ENCODE results near the gene SLX4. TPM values are rescaled to one million over a fixed set of nuclear protein-coding genes. Genes with fewer than 3 reads are reported as not detected.

SLX4 gene
- total and polyA plus RNA-seq, 2 donors (not counting 1 experiment from before 2014, with no cell fraction given): 5.4 to 13.3 TPM

DNA sequence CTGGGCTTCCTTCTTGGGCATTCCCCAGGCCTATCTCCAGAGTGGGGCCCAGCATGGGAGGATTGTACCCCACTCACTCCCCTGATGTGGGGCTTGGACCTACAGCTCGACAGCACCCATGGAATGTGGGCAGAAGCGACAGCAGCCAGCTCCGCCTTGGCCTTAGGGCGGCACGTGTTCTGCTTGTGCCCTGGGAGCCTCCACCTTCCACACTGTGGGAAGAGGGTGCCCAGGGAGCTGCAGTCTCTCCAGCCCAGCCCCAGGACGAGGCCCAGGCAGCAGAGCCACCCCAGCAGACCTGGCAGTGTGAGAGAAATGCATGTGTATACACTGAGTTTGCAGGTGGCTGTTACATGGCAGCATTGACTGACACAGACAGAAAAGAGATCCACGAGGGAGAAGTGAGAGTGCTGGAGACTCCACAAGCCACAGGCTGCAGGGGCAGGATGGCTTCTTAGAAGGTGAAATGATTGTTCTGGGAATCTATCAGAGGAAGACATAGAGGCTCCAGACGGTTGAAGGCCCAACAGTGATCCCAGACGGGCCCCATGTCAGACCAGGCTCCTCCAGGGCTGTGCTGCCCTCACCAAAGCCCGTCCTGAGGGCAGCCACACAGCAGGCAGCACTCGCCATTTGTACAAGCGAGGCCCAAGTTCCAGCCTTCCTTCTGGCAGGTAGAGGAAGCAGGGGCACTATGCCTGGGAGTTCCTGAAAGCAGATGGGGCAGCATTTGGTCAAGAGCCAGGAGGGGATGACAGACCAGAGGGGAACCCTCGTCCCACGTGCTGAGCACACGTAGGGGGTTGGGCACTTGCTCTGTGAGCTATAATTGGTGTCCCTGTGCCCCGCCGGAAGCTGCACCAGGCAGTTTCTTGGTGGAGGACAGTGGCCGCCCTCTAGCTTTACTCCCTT is 40.3 kb upstream of the SLX4 start:
- POLR2A ChIA-PET: no interaction called here
- Histone ChIP-seq H3K4me1 (ENCODE audit: control insufficient read depth in 2 of 2, insufficient read depth in 2 of 2, low read length in 2 of 2) (no peaks in the 10 kb centered on the region), H3K4me3 (ENCODE audit: control extremely low read depth in 1 of 5, extremely low read depth in 1 of 5, insufficient read depth in 1 of 5, low read depth in 2 of 5, low read length in 4 of 5) (no peak overlapping the region), H3K27ac (ENCODE audit: low read length in 2 of 2) (no peak overlapping the region), H3K27me3 (replicated peaks in 1 of 4; ENCODE audit: control extremely low read depth in 1 of 4, control insufficient read depth in 3 of 4, insufficient read depth in 4 of 4, low read length in 3 of 4) (no peaks in the 10 kb centered on the region), H3K79me2 (ENCODE audit: control insufficient read depth, insufficient read depth, low read length) (no peaks in the 10 kb centered on the region), H3K36me3 (replicated peaks in 1 of 2; ENCODE audit: control extremely low read depth in 1 of 2, control insufficient read depth in 1 of 2, extremely low read depth in 1 of 2, insufficient read depth in 2 of 2, low read length in 1 of 2) (peaks cover 0 to 28% of the 10 kb centered on the region in 2 experiments), H3K4me2 (replicated peaks; ENCODE audit: low read depth, low read length, poor library complexity, severe bottlenecking) (no peak overlapping the region), H3K9ac (ENCODE audit: low read length) (no peak overlapping the region), H4K20me1 (ENCODE audit: control insufficient read depth, insufficient read depth, low read length, poor library complexity, severe bottlenecking) (no peaks in the 10 kb centered on the region), H3K9me3 (ENCODE audit: control extremely low read depth in 1 of 3, control insufficient read depth in 2 of 3, insufficient read depth in 1 of 3, low read length in 2 of 3) (no peaks in the 10 kb centered on the region), H2AFZ (ENCODE audit: insufficient read depth, low read depth, low read length, poor library complexity, severe bottlenecking) (no peak overlapping the region)
- H3K4me1 Mint-ChIP-seq: peaks cover 2% of the 10 kb centered on the region
- intact Hi-C loops (cut with micrococcal nuclease): no loop called here
- CTCF ChIA-PET: interaction anchor here (0.8 kb wide), 1 partner anchor 17 kb away, joined by 3 read pairs; no protein-coding TSS in a partner anchor
- H3K27ac Mint-ChIP-seq: no peak overlapping the region
- no peaks in the 10 kb centered on the region for H3K9me3 Mint-ChIP-seq (ENCODE audit: insufficient read depth)
- no peak for ATAC-seq (ENCODE audit: low read depth)
- WGBS (ENCODE audit: insufficient coverage): 90% methylated on average over 17 of the region's 18 CpGs
- no peak for DNase-seq
- TF ChIP-seq EZH2 (IDR thresholded peaks at IDR 0.05; ENCODE audit: borderline replicate concordance, insufficient read depth, low read depth, low read length, poor library complexity, severe bottlenecking): no peak
- TF ChIP-seq, protein P1, sequence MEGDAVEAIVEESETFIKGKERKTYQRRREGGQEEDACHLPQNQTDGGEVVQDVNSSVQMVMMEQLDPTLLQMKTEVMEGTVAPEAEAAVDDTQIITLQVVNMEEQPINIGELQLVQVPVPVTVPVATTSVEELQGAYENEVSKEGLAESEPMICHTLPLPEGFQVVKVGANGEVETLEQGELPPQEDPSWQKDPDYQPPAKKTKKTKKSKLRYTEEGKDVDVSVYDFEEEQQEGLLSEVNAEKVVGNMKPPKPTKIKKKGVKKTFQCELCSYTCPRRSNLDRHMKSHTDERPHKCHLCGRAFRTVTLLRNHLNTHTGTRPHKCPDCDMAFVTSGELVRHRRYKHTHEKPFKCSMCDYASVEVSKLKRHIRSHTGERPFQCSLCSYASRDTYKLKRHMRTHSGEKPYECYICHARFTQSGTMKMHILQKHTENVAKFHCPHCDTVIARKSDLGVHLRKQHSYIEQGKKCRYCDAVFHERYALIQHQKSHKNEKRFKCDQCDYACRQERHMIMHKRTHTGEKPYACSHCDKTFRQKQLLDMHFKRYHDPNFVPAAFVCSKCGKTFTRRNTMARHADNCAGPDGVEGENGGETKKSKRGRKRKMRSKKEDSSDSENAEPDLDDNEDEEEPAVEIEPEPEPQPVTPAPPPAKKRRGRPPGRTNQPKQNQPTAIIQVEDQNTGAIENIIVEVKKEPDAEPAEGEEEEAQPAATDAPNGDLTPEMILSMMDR (IDR thresholded peaks at IDR 0.05): no peak
- no peaks in the 10 kb centered on the region for H3K27me3 Mint-ChIP-seq
- H3K4me3 Mint-ChIP-seq: no peak overlapping the region
